GM19452 (cell line): ENCODE measurements around the gene EXD3.

Source experiments
- ATAC-seq: cut with Tn5 transposase; IDR thresholded peaks from one replicate; pipeline ENCODE4 v1.9.1; 2021; ENCODE audit not compliant: unreplicated experiment

EXD3 gene

DNA sequence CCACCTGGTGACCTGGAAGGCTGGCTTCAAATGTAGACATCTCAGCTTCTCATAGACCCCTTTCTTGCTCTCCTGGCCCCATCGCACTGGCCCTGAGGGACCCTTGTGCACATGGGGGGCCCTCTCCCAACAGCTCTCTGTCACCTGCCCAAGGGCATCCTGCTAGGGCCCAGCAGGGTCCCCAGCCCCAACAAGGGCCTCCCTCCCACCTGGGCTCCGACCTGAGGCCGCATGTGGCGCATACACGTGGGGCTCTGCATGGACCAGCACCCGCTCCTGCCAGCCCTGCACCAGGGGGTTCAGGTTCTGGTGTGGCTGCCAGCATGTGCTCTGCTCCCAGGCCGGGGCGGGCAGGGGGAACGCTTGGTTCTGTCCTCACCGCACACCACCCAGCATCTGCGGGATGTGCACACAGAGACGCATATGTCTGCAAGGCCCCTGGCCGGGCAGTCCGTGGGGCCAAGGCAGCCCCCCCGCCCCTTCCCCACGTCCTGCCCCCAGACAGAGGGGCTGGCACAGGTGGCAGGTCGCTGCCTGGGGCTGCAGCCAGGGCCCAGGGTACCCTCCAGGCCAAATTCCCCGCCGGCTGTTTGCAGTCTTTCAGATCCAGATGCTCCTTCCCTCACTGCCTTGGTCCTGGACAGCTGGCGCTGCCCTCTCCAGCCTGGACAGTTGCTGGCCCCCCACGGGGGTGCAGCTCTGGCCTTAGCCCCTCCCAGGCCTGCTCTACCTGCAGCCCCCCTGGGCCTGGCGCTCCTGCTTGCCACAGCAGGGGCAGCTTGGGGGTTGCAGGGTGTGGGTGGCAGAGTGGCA is 103.0 kb downstream of the EXD3 start:
- ATAC-seq: no peak

DNA sequence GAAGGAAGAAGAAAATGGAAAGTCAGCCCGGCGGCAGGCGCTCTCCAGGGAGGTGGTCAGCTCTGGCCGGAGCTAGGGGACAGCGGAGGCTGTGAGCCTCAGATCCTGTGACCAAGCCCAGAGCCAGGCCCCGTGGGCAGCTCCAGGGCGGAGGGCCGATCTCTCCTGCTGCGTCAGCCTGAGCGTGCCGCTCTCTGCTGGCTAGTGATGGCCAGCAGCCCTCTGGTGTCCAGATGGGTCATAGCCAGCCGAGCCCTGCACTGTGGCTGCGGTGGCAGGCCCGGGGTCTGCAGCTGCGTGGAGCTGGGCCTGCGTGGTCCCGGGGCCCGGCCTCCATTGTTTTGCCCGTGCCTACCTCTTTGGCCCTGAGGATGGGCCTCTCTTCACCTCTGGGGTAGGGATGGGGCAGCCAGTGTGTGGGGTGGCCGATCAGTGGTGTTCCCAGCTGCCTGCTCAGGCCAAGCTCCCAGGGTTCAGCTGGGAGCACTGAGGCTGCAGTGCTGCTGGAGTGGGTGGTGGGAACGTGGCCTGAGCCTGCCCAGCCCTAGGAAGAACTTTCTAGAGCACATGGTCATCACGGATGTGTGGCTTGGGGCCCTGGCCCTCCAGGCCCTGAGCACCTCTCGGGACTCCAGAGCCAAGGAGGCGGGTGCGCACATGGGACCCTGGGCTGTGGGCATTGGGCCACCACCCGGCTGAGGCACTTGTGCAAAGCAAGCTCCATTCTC is 103.8 kb downstream of the EXD3 start:
- ATAC-seq: no peak

DNA sequence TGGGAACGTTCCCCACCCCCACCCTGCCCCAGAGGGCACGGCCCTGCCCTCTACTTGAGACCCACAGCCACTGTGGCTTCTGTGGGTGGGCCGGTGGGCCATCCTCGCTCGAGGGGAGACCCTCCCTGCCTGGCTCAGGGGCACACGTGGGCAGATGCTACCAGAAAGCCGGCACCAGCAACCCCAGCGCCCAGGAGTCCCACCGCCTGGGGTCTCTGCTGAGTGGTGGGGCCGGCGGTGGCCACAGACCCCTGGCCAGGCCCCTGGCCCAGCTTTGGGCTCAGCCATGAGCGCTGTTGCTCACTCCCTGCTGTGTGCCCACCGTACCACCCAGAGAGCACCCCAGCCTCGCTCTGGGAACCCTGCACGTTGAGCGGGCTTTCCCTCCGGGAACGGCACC is 104.4 kb downstream of the EXD3 start:
- ATAC-seq: no peak

DNA sequence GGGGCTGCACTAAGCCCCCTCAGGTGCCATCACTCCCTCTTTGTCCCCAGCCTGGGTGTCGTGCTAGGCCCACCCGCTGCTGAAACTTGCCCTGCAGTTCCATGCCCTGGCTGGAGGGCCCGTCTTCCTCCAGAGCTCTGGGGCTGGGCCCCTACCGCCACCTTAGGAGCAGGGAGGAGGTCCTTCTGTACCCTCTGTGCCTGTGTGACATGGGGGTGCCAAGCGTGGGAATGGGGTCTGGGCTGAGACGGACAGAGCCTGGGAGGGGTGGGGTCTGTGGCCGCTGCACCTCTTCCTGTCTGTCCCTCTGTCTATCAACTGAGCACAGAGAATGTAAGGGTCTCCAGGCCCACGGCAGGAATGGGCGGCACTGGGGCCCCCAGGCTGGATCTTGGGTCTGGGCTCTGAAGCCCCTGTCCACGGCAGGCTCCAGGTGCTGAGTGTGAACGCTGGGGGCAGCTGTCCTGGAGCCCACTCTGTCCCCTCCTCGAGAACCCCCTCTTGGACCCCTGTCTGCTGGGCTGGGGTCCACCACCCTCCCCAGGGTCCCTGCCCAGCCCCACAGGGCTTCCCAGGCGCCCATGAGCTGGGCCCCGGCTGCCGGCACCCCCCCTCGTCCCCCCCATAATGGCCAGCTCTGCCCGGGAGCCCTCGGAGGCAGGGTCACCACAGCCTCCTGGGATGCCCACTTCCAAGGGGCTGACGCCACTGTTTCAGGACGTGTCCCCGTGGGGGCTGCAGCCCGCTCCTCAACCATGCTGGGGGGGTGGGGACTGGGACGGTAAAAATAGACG is 105.0 kb downstream of the EXD3 start:
- no peak for ATAC-seq

DNA sequence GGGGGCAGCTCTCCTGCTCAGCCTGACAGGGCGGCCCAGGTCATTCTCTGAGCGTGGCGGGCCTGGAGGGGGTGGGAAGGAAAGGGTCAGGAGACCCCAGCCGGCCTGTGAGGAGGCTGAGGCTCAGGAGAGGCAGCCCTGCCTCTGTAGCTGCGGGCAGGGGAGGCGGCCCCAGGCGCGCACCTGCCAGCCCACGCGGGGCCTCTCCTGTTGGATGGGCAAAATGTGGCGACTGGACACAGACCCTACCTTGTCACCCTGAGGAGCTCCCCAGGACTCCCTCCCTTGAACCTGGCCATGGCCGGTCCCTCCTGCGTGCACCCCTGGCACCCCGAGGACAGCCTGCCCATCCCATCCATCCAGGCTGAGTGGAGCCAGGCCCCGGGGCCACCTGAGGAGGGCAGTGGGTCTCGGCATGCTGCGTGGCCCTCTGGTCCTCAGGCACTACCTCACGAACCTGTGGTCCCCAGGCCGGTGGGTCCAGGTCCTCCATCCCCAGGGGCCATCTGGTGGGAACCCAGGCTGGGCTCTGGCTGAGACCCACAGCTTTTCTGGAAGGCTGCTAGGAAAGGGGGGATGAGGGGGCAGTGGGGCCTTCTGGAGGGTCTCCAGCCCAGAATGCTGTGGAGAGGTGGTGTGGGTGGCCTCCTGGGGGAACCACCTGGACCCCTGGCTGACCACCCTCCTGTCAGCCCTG is 105.8 kb downstream of the EXD3 start:
- ATAC-seq: no peak

DNA sequence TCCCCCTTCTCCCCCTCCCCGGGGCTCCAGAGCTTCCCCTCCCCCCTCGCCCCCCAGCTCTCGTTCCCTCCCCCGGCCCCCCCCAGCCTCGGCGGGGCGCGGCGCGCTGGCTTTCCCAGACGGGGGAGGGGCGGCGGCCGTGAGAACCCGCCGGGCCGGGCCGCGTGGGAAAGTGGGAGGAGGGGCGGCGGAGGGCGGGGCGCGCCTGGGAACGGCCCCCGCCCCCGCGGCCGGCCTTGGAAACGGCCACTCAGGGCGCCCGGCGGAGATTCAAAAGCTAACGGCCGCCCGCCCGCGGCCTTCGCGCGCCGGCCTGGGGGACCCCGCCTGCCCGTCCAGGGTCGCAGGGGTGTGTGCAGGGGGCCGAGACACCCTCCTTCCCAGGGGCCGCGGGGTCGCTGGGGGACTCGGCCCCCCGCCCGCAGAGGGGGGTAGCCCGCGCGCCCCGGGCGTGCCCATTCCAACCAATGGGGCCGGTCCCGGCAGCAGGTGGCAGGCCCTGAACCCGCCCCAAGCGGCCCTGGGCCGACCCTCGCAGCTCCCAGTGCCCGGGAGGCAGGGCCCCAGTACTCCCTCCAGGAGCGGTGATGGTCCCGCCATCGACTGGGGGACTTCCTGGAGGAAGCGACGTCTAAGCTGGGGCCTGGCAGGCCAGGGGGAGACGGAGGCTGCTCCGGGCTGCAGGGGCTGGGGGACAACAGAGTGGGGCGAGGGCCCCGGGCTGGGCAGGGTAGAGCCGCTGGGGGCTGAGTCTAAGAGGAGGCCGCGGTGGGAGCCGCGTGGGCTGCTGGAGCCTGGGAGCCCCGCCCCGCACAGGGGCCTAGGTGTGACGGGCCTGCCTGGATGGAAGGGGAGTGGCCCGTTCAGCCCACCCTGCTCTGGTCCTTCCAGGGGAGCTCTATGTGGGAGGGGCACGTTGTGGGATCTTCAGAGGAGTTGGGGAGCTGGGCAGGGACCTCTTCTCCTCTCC is 106.7 kb downstream of the EXD3 start:
- ATAC-seq: no peak

DNA sequence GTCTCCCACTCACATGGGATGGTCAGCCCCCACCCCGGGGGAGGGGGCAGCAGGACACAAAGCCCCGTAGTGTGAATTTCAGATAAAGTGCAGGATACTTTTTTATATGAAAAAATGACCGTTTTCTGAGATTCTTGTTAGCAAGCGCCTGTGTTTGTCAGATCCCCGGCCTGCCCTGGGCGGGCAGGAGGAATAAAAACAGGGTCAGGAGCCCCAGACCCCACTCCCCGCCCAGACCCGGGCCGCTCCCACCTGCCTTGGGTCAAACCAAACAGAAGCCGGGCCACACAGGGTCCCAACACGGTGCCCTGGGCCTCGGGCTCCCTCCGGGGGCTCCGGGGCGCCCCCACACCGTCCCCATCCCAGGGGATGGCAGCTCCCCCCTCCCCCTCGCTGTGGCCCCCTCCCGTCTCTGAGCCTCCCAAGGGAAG is 107.4 kb downstream of the EXD3 start:
- no peak for ATAC-seq

DNA sequence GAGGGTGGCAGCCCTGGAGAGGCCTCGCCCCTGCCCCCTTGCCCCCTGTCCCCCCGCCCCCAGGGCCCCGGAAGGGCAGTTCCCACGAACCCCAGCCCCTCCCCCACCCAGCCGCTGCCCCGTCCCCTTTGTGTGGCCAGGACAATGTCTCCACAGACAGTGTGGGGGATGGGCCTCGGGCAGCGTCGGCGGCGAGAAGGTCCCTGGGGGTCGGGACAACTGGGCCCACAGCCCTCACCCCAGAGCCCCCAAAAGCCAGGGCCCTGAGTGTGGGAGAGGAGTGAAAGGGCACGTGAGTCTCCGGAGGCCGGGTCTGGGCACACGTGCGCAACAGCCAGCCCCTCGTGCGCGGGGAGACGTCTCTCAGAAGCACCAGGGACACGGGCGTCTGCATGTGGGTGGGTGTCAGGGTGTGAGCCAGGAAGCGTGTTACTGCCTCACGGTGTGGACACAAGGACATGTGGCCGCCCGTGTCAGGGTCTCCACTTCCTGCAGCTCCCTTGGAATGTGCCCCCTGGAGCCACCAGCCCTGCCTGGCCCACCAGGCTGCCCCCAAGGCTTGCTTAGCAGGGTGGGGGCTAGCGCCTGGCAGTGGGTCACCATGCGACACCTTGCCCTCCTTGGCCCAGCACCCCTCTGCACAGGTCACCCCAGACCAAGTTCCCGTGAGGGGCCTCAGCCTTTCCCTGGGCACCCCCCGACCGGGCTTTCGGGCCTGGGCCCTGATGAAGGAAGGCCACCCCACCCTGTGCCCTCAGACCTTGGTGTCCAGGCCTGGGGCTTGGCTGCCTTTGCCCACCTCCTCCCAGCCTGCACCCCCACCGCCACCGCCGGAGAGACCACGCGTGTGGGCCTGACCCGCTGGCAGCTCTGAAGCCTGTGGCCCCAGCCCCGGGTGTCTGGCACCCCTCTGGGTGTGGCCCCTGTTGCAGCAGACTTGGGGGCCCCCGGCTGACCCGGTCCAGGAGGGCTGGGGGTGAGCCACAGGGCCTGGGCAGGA is 108.1 kb downstream of the EXD3 start:
- ATAC-seq: no peak

DNA sequence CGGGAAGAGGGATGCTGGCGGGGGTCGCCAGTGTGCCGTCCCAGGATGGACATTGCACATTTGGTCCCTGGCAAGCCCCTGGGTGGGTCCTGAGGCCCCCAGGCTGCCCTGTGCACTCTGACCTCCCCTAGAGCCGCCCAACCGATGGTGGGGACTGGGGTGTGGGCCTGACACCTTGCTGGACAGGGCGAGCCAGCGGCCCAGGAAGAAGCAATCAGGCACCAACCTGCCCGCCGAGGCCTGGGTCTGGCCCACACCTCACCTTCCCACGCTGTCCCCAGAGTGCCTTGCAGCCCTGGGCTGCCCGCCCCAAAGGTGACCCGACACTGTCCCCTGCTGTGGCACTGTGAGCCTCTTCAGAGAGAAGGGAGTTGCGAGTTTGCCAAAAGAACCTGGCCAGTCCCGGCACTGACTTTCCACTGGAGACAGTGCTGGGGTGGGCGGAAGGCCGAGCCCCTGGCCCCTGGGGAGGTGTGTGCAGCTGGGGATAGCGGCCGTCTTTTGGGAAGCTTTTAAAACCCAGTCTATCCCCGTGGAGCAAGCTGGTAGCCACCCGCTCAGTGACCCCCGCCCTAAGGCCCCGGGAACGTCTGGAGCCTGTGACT is 108.9 kb downstream of the EXD3 start:
- ATAC-seq: no peak

DNA sequence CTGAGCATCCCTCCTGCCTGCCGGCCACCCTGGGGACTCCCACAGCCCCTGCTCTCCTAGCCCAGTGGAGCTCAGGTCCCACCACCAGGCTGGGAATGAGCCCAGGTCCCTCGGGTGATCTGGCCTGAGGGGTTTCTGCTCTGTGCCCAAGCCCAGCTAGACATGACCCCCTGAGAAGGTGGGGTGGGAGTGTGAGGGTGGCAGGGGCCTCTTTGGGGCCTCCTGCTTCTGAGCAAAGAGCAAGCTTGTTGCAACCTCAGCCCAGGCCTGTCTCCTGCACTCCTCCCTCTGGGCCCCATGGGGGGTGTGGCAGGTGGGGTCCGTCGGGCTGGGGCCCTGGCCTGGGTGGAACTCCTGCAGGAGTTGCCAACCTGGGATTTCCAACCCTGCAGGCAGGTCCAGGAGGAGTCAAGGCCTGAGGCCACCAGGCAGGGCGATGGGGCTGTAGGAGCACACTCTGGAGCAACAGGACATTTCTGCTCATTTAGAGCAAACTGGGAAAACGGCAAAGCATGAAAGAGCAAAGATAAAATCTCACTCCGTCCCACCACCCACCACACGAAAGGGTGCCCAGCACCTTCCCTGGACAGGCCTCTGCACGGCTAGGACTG is 109.5 kb downstream of the EXD3 start:
- ATAC-seq: no peak

DNA sequence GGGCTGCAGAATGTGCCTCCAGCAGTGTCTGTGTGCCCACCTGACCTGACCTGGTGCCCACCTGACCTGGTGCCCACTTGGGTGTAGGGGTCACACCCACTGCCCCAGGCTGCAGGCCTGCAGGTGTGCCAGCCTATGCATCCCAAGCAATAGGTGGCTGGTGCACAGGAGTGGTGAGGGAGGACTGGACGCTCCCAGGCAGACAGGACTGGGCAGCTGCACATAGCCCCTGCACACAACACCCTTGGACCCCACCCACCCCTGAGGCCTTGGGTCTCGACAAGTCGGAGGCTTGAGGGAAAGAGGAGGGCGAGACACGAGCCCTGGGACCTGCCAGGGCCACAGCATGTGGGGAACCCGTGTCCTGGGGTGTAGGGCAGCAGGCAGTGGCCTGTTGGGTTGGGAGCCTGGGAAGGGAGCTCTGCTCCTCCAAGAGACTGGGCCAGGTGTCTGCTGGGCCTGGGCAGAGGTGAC is 110.1 kb downstream of the EXD3 start:
- ATAC-seq: no peak

DNA sequence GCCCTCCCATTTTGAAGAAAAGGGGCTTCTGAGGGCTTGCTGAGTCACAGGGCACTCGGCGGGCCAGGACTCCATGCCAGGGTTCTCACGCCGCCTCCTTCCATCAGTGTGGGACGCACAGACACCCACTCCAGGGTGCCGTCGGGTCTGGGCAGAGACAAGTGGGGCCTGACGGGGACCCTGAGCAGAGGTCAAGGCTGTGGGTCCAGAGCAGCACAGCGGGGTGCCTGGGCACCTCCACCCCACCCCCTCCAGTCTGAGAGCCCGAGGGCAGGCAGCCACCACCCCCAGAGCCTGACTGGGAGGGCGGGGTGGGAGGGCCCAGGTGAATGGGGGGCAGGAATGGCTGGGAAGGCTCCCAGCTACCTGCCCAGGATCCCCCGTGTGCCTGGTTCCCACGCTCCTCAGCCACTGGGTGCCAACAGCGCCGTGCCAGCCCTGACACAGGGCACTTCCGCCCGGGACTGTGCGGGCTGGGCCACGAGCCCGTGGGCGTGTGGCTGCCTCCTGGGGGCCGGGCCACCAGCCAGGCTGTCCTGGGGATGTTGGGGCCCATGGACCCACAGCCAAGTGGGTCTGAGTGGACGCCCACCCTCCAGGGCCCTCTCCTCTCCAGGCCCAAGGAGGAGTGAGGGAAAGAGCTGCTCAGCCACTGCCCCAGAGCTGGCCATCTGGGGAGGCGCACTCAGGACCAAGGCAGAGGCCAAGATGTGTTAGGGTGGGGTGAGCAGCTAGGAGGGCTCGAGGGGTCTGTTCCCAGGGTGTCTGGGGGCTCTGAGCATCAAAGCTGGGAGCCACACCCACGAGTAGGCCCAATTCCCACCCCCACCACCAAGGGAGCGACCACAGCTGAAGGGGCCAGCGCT is 110.7 kb downstream of the EXD3 start:
- ATAC-seq: no peak

DNA sequence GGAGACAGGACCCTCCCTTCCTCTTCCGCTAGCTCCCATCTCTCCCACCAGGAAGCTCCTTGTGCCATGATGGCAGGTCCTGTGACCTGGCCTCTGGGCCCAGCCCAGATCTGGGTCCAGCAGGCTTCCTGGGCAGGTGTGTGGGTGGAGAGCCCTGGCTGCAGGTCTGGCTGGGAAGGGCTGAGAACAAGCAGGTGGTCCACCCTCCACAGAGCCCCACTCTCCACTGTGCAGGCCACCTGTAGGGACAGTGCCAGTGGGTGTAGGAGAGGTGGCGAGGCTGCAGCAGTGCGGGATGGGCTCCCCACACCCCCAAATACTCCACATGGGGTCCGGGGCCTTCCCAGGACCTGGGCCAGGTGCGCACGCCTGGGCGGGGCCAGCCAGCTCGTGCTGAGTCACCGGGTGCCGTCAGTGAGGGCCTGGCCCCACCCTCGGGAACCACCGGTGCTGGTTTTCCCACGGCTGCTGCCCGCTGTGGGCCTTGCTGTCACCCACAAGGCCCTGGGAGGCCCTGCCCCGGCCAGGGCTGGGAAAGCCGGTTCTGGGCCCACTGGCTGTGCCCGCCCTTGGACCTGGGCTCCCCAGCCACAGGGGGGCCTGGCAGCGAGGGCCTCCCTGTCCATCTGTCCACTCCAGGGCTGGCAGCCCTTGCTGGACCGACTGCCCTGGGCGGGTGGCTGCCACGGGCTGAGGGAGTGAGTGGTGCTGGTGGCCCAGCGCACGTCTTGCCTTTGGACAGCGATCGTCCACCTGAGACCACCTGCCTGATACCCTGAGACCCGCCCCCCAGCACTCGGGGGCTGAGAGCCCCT is 111.6 kb downstream of the EXD3 start:
- ATAC-seq: no peak

DNA sequence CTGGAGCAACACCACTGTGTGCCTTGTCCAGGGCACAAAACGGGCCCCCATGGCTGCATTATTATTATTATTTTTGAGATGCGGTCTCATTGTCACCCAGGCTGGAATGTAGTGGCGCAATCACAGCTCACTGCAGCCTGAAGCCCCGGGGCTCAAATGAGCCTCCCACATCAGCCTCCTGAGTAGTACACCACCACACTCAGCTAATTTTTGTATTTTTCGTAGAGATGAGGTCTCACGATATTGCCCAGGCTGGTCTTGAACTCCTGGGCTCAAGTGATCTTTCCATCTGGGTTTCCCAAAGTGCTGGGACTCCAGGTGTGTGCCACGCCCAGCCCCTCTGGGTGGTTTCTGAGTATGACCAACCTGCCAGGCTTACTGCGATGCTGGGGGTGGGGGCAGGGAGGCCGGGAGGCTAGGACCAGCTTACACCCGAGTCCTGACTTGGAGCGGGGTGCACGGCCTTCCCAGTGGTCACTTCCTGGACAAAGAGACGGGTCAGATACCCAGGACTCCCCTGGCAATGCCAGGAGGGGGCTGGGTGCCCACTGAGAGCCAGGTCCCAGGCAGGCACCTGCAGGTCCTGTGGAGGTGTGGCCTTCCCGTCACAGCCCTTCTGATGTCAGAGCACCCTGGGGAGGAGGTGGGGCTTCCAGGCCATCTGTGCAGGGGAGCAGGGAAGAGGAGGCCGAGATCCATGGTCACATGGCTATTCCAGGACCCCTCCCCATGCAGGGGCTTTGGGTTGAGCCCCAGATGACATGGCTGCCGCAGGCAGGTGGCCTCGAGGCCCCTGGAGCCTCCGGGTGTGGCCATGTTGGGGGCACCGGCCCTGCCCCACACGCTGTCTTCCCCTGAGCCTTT is 112.5 kb downstream of the EXD3 start:
- ATAC-seq: no peak
